Neural progenitor cell (in vitro differentiated cells): ENCODE measurements around the gene UNC93B1. TPM values are rescaled to one million over a fixed set of nuclear protein-coding genes. Genes with fewer than 3 reads are reported as not detected.
"Not testable (repeated sequence)": the region's sequence is repeated elsewhere in the genome, so short reads cannot be mapped to it uniquely, and the experiment has no call there.

Experiments used
- DNase-seq: peaks from one replicate; pipeline ENCODE4 v3.0.0-alpha.2; 2016; ENCODE audit warnings: low spot score
- H2AFZ ChIP-seq: fragments of 200-600 bp; sonication (generic); replicated peaks from 2 replicates; pipeline ENCODE4 v1.6.1; 2016; ENCODE audit warnings: antibody characterized with exemption
- H3F3A ChIP-seq: fragments of 200-600 bp; sonication (generic); 2 replicates; pipeline ENCODE4 v1.6.1; 2016; ENCODE audit warnings: antibody characterized with exemption, low read depth
- H3K27ac ChIP-seq: fragments of 200-600 bp; sonication (generic); 2 replicates; pipeline ENCODE4 v1.5.1; 2016; ENCODE audit warnings: mild to moderate bottlenecking
- H3K27me3 ChIP-seq: fragments of 200-600 bp; sonication (generic); 2 replicates; pipeline ENCODE4 v1.6.1; 2016; ENCODE audit warnings: mild to moderate bottlenecking, moderate library complexity
- H3K36me3 ChIP-seq: fragments of 200-600 bp; sonication (generic); 2 replicates; pipeline ENCODE4 v1.5.1; 2016
- H3K4me1 ChIP-seq: fragments of 200-600 bp; sonication (generic); 2 replicates; pipeline ENCODE4 v1.6.1; 2016; ENCODE audit warnings: mixed run types
- H3K4me2 ChIP-seq: fragments of 200-600 bp; sonication (generic); 2 replicates; pipeline ENCODE4 v1.6.1; 2016
- H3K4me3 ChIP-seq: fragments of 200-600 bp; sonication (generic); 2 replicates; pipeline ENCODE4 v1.5.1; 2016
- H3K79me2 ChIP-seq: fragments of 200-600 bp; sonication (generic); 2 replicates; pipeline ENCODE4 v1.6.1; 2016; ENCODE audit warnings: low read depth
- H3K9ac ChIP-seq: fragments of 200-600 bp; sonication (generic); 2 replicates; pipeline ENCODE4 v1.6.1; 2016
- H3K9me3 ChIP-seq: fragments of 200-600 bp; sonication (generic); 2 replicates; pipeline ENCODE4 v1.5.1; 2016; ENCODE audit warnings: low read depth
- H4K20me1 ChIP-seq: fragments of 200-600 bp; sonication (generic); 2 replicates; pipeline ENCODE4 v1.6.1; 2016; ENCODE audit warnings: low read depth
- H3K27ac Mint-ChIP-seq: 3 replicates; pipeline ENCODE4 v1.8.0; 2021; ENCODE audit warnings: mixed read lengths
- H3K27me3 Mint-ChIP-seq: 2 replicates; pipeline ENCODE4 v1.8.0; 2022; ENCODE audit warnings: low read depth, mild to moderate bottlenecking, inconsistent platforms, moderate library complexity, mixed read lengths; ENCODE audit not compliant: insufficient read depth
- H3K36me3 Mint-ChIP-seq: 3 replicates; pipeline ENCODE4 v1.8.0; 2021; ENCODE audit warnings: mixed read lengths
- H3K4me1 Mint-ChIP-seq: 3 replicates; pipeline ENCODE4 v1.8.0; 2021; ENCODE audit warnings: mixed read lengths
- H3K4me3 Mint-ChIP-seq: 3 replicates; pipeline ENCODE4 v1.8.0; 2021; ENCODE audit warnings: mild to moderate bottlenecking, moderate library complexity, mixed read lengths
- H3K9me3 Mint-ChIP-seq: 3 replicates; pipeline ENCODE4 v1.8.0; 2020; ENCODE audit warnings: mixed read lengths
- CTCF ChIP-seq: fragments of 200-600 bp; sonication (generic); IDR thresholded peaks from 2 replicates; pipeline ENCODE4 v1.5.1; 2017; ENCODE audit warnings: antibody characterized with exemption, mild to moderate bottlenecking
- EZH2 ChIP-seq: fragments of 200-600 bp; sonication (generic); IDR thresholded peaks from 2 replicates; pipeline ENCODE4 v1.6.1; 2017; ENCODE audit warnings: antibody characterized with exemption, mild to moderate bottlenecking, moderate library complexity
- EZH2phosphoT487 ChIP-seq: fragments of 200-600 bp; sonication (generic); IDR thresholded peaks from 2 replicates; pipeline ENCODE4 v1.6.1; 2017; ENCODE audit warnings: antibody characterized with exemption
- total RNA-seq: library from RNA; depleted of rRNA; stranded (reverse); fragments of >200 nt; gene quantifications from 2 replicates; pipeline ENCODE4 v1.2.3, GENCODE V29; 2015; ENCODE audit warnings: low replicate concordance

UNC93B1 gene
- total RNA-seq, 1 donor from 2014 or later = 8.8 TPM

GRCh38 chr11:67983951-67984350 lies 19.9 kb downstream of the UNC93B1 start:
- Mint-ChIP-seq H3K4me1 (peaks cover 5% of the 10 kb centered on the region), H3K27me3 (peaks cover 5% of the 10 kb centered on the region), H3K27ac (no peak overlapping the region), H3K36me3 (no peaks in the 10 kb centered on the region), H3K9me3 (no peaks in the 10 kb centered on the region), H3K4me3 (no peak overlapping the region)
- Histone ChIP-seq H4K20me1 (no peaks in the 10 kb centered on the region), H3K79me2 (no peaks in the 10 kb centered on the region), H3K4me1 (no peaks in the 10 kb centered on the region), H3K9me3 (no peaks in the 10 kb centered on the region), H3F3A (no peaks in the 10 kb centered on the region), H2AFZ (no peak overlapping the region), H3K27ac (no peak overlapping the region), H3K4me3 (no peak overlapping the region), H3K4me2 (no peak overlapping the region), H3K27me3 (no peaks in the 10 kb centered on the region), H3K36me3 (no peaks in the 10 kb centered on the region), H3K9ac (no peak overlapping the region)
- no peak for DNase-seq
- TF ChIP-seq EZH2phosphoT487 (no peak), CTCF (no peak), EZH2 (no peak)

- H3K4me1 ChIP-seq, H3K79me2 ChIP-seq, H3K4me3 Mint-ChIP-seq, H3K27ac ChIP-seq, H3F3A ChIP-seq, H3K27me3 ChIP-seq, H3K27me3 Mint-ChIP-seq, H4K20me1 ChIP-seq, H3K4me1 Mint-ChIP-seq, H3K27ac Mint-ChIP-seq, H3K4me3 ChIP-seq, DNase-seq, H3K9me3 ChIP-seq, H3K9ac ChIP-seq, H2AFZ ChIP-seq, H3K9me3 Mint-ChIP-seq, H3K36me3 ChIP-seq, H3K36me3 Mint-ChIP-seq, H3K4me2 ChIP-seq: not testable (repeated sequence)
Observed at GRCh38 chr11:67982255-67982857, 21.5 kb downstream of the UNC93B1 start.

- H3K4me1 ChIP-seq, H3K27me3 ChIP-seq, DNase-seq, H3K27me3 Mint-ChIP-seq, H2AFZ ChIP-seq, H3K4me3 Mint-ChIP-seq, H3K9ac ChIP-seq, H3K36me3 Mint-ChIP-seq, H3K79me2 ChIP-seq, H3K4me3 ChIP-seq, H3K9me3 ChIP-seq, H4K20me1 ChIP-seq, H3K9me3 Mint-ChIP-seq, H3K4me1 Mint-ChIP-seq, H3F3A ChIP-seq, H3K27ac ChIP-seq, H3K27ac Mint-ChIP-seq, H3K4me2 ChIP-seq, H3K36me3 ChIP-seq: not testable (repeated sequence)
Observed at GRCh38 chr11:67981226-67981625, 22.7 kb downstream of the UNC93B1 start.

GRCh38 chr11:67978766-67979418 lies 25.0 kb downstream of the UNC93B1 start:
- not testable (repeated sequence) for H4K20me1 ChIP-seq, H3K4me3 Mint-ChIP-seq, H3K36me3 ChIP-seq, H3K4me2 ChIP-seq, H3K36me3 Mint-ChIP-seq, H3K79me2 ChIP-seq, H3K4me1 ChIP-seq, DNase-seq, H3K9ac ChIP-seq, H3K4me3 ChIP-seq, H3K9me3 ChIP-seq, H3K27me3 Mint-ChIP-seq, H3F3A ChIP-seq, H3K27me3 ChIP-seq, H3K27ac ChIP-seq, H3K4me1 Mint-ChIP-seq, H2AFZ ChIP-seq, H3K27ac Mint-ChIP-seq, H3K9me3 Mint-ChIP-seq

GRCh38 chr11:67974746-67975145 lies 29.2 kb downstream of the UNC93B1 start:
- not testable (repeated sequence) for H3K27me3 Mint-ChIP-seq

GRCh38 chr11:67965830-67966348 lies 38.0 kb downstream of the UNC93B1 start:
- not testable (repeated sequence) for H3K27me3 Mint-ChIP-seq

More at GRCh38 chr11:67974746-67975145, 29.2 kb downstream of the UNC93B1 start:
- H3K4me1 ChIP-seq, H3K9me3 ChIP-seq, H3K27me3 ChIP-seq, H3K4me3 ChIP-seq, H2AFZ ChIP-seq, H3K79me2 ChIP-seq, H3K4me2 ChIP-seq, DNase-seq, H3K36me3 ChIP-seq, H3K9ac ChIP-seq, H3K27ac Mint-ChIP-seq, H3K9me3 Mint-ChIP-seq, H3K4me3 Mint-ChIP-seq, H3K36me3 Mint-ChIP-seq, H3K27ac ChIP-seq, H3F3A ChIP-seq, H3K4me1 Mint-ChIP-seq, H4K20me1 ChIP-seq: not testable (repeated sequence)

GRCh38 chr11:67964746-67965145 lies 39.2 kb downstream of the UNC93B1 start:
- not testable (repeated sequence) for H3K9ac ChIP-seq, H3K4me3 ChIP-seq, H3K36me3 Mint-ChIP-seq, H3K79me2 ChIP-seq, DNase-seq, H3K27me3 ChIP-seq, H2AFZ ChIP-seq, H3K36me3 ChIP-seq, H3K4me1 Mint-ChIP-seq, H3K27ac Mint-ChIP-seq, H3K4me3 Mint-ChIP-seq, H3K27ac ChIP-seq, H3F3A ChIP-seq, H3K4me2 ChIP-seq, H3K9me3 ChIP-seq, H4K20me1 ChIP-seq, H3K4me1 ChIP-seq, H3K27me3 Mint-ChIP-seq
- peaks cover 15% of the 10 kb centered on the region for H3K9me3 Mint-ChIP-seq

More at GRCh38 chr11:67965830-67966348, 38.0 kb downstream of the UNC93B1 start:
- not testable (repeated sequence) for H3K9me3 ChIP-seq, H3K4me3 ChIP-seq, H3K4me2 ChIP-seq, H3K27ac ChIP-seq, H3K27ac Mint-ChIP-seq, DNase-seq, H3K27me3 ChIP-seq, H3K4me1 Mint-ChIP-seq, H3F3A ChIP-seq, H3K4me1 ChIP-seq, H3K9ac ChIP-seq, H3K36me3 Mint-ChIP-seq, H2AFZ ChIP-seq, H3K4me3 Mint-ChIP-seq, H4K20me1 ChIP-seq, H3K79me2 ChIP-seq, H3K36me3 ChIP-seq
- H3K9me3 Mint-ChIP-seq = peaks cover 15% of the 10 kb centered on the region
